Amniotic stem cell (primary cell): ENCODE measurements around the gene TOM1L2.

Source experiments
- DNase-seq: peaks from one replicate; lab custom pipeline; 2025; lab: John Stamatoyannopoulos, UW

TOM1L2 gene

GRCh38 chr17:17899486-17899885 is 72.7 kb downstream of the TOM1L2 start:
- no peak for DNase-seq

DNA sequence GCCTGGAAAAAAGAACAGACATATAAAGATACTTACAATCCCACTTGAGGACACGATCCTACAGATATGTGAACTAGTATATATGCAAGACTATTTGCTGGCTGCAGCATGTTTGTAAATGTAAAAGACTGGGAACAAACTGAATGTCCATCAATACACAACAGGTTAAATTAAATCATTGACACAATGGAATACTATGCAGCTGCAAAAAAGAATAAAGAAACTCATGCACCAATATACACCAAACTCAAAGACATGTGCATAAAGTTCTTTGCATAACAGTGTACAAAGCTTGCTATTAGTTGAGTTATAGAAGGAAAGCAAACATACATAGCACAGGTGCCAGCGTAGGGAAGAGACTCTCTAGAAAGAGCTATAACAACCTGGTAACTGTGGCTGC is 73.5 kb downstream of the TOM1L2 start:
- no peak for DNase-seq

DNA sequence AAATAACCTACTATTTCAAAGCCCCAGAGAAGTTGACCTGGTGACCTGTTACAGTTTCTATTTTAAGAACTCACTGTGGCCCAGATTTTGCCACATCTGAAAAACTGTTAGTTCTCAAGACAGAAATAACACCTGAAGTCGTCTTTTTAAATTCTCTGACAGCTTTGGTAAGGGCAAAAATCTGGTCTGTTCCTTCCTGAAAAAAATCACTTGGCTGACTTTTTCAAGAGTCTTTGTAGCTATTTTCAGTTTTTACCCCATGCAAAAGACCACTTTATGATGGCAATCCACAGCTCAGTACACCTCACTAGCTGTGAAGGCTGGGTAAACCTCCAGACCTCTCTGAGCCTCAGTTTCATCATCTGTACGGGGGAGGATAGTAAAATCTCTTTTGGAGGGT is 74.8 kb downstream of the TOM1L2 start:
- no peak for DNase-seq

DNA sequence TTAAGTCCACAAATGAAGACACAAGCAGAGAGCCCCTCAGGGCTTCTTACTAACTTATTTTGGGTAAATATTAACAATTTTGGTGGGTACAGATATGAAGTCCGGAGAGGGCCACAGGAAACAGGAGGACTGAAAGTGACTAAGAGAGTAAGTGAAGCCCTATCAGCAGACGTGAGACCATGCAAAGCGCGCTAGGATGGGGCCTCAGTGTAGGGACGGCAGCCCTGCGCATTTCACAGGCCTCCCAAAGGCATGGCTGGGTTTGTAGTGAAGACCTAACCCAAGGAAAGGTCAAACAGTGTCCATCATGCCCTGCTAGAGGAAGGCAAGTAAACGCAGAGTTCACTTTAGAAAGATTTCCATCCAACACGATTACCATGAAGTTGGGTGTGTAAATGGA is 75.5 kb downstream of the TOM1L2 start:
- no peak for DNase-seq

DNA sequence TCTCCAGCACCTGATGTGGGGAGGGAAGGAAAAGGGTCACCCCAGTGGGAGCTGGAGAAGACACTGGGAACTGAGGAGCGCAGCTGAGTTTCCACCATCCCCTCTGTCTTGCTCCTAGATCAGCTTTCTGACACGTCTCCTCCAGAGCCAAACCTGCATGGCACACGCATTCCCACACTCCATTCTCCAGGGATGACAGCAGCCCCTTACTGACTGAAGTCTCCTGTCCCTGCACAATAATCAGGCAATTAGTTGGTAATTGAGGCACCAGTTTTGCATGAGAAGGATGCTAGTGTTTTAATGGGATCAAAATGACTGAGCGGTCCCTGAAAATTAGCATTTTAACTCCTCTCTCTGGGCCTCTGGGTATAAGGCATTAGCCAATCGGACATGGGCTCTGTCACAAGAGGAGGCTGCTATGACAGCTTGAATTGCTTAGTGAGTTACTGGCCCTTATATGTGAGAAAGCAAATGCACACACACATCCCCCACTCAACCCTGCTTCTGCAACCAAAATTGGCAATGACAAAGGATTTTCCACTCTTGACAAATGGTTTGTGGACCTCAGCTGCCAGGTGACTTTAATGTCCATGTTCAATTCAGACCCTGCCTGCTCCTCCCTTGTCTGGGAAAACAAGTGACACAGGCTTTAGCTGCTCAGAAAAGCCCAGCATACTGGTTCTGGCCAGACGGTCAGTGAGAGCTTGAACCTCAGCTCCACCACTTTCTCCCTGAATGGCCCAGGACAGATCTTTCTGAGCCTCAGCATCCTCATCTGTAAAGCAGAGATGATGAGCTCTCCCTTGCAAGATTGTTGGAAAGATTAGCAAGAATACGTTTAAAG is 78.2 kb downstream of the TOM1L2 start:
- DNase-seq: no peak

- DNase-seq: no peak
These were observed 79.5 kb downstream of the TOM1L2 start for GRCh38 chr17:17892731-17893130.

DNA sequence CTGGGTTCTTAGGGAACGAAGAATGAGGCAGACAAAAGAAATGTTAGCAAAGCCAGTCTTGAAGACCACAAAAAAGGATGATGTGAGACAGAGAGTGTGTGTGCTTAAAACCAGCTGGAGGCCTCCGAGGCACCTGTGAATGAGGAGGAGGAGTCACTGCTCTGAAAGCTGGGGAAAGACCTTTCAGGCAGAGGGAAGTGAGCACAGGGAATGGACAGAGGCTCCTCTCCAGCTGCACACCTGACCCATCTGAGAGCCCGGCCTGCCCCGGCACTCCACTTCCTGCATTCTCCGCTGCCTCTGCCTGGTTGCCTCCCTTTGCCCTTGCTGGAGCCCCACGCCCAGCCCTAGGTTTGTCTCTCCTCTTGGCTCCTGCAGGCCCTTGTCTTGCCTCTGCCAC is 80.2 kb downstream of the TOM1L2 start:
- no peak for DNase-seq

- peak; percentile 29 for DNase-seq
These were observed 81.1 kb downstream of the TOM1L2 start for GRCh38 chr17:17890773-17891759.

GRCh38 chr17:17889922-17890321 is 82.3 kb downstream of the TOM1L2 start:
- DNase-seq: no peak

GRCh38 chr17:17888821-17889220 is 83.4 kb downstream of the TOM1L2 start:
- DNase-seq: no peak

DNA sequence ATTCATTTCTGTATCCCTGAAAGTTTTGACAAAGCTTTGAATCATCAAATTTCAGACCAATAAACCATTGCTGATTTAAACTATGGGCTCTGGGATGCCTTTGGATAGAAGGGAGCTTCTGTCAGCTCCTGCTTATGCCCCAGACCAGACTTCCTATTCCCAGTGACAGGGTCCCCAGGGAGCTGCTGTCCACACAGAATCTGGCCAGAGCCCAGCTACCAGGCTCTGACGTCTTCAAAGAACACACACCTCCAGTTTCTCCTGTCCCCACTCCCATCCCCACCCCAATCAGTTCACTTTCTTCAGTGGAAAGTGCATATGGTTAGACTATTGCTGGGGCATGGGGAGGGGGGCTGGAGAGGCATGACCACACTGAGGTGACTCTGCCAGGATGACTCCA is 83.8 kb downstream of the TOM1L2 start:
- DNase-seq: no peak

- no peak for DNase-seq
These were observed 84.4 kb downstream of the TOM1L2 start for GRCh38 chr17:17887752-17888304.

- DNase-seq: no peak
These were observed 85.5 kb downstream of the TOM1L2 start for GRCh38 chr17:17886726-17887125.

DNA sequence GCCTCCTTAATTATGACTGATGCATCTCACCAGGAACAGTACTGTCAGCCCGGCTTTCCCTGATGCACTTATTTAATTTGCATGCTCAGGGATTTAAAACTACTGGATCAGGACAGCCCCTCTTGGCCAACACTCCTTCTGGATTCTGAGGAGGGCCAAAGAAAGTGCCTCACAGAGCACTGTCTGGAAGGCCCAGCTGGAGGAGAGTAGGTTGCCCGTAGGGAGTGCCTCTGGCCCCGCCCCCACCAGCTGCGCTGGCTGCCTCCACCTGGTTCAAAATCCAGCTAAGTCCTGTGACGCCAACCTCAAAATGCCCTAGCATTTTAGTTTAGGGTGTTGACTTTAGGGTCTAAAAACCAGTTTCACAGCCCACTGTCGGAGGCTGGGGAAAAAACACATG is 86.0 kb downstream of the TOM1L2 start:
- no peak for DNase-seq

GRCh38 chr17:17884391-17885357 is 87.5 kb downstream of the TOM1L2 start:
- no peak for DNase-seq

DNA sequence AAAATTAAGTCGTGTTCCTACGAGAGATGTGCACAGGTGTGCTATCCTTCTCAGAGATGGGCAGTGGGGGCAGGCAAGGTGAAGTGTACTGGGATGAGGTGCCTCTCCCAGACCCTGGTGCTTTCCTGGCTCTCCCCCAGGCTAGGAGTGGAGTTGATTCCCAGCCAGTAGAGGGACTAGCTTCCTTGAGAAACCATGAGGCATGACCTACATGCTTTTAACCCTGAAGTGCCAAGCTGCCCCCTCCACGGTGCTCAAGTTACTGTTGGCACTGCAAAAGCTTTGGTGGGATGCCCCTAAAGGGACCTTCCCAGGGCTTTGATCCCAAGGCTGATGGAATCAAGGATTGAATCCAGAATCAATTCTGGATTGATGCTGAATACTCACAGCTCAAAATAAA is 88.4 kb downstream of the TOM1L2 start:
- no peak for DNase-seq

DNA sequence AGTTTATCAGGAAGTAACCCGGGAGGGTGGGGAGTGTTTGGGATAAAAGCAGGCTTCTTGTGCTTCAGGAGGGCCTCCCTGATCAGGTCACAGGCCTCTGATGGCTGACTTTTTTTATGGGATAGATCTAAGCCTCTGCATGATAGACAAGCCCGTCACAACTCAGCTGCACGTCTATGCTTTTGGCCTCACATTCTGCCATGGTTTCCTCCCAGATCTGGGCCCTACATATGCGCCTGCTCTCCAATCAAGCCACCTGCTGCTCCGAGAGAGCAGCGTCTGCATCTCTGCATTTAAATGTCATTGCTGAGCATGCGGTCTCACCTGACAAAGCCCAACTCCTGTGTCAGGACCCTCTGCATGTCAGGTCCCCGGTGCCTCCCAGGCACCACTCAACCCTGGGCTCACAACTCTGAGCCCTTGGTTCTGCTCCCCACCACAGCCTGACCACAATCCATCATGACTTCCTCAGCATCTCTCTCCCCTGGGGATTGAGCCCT is 90.1 kb downstream of the TOM1L2 start:
- DNase-seq: no peak

GRCh38 chr17:17880577-17881196 is 91.5 kb downstream of the TOM1L2 start:
- DNase-seq: no peak

GRCh38 chr17:17877529-17878358 is 94.5 kb downstream of the TOM1L2 start:
- DNase-seq: peak; percentile 84
